Measurements from ENCODE around the gene PKP2. TPM values are rescaled to one million over a fixed set of nuclear protein-coding genes. Genes with fewer than 3 reads are reported as not detected.
"Not testable (repeated sequence)": the region's sequence is repeated elsewhere in the genome, so short reads cannot be mapped to it uniquely, and the experiment has no call there.

PKP2 gene
- total RNA-seq, 2 donors from 2014 or later = 0.54 to 8.8 TPM

GRCh38 chr12:32881107-32881506 is 15.5 kb downstream of the PKP2 start:
- no peak overlapping the region for H3K27ac ChIP-seq
- no peaks in the 10 kb centered on the region for H3K36me3 ChIP-seq
- no peaks in the 10 kb centered on the region for H3K9me3 ChIP-seq
- no peak overlapping the region for H3K4me3 ChIP-seq
- ATAC-seq (ENCODE audit: insufficient number of reproducible peaks, low FRiP score, low read depth) (no peak), DNase-seq (ENCODE audit: low spot score) (no peak)
- H3K4me1 ChIP-seq (ENCODE audit: control insufficient read depth in 1 of 2, low read depth in 2 of 2) = no peaks in the 10 kb centered on the region
- no peak for TF ChIP-seq CTCF (IDR thresholded peaks at IDR 0.05)
- H3K27me3 ChIP-seq (replicated peaks; ENCODE audit: insufficient read depth) = no peaks in the 10 kb centered on the region

DNA sequence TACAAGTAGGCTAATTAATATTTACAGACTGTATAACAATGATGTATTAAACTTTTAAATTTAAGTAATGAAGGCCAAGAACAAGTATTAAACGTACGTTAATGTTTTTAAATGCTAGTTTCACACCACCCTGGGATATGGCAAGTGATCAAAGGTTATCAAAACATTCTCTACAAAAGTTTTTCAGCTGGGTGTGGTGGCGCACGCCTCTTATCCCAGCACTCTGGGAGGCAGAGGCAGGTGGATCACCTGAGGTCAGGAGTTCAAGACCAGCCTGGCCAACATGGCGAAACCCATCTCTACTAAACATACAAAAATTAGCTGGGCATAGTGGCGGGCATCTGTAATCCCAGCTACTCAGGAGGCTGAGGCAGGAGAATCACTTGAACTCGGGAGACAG is 17.5 kb downstream of the PKP2 start:
- not testable (repeated sequence) for H3K36me3 ChIP-seq; H3K9me3 ChIP-seq; ATAC-seq (ENCODE audit: insufficient number of reproducible peaks, low FRiP score, low read depth); H3K4me1 ChIP-seq (ENCODE audit: control insufficient read depth in 1 of 2, low read depth in 2 of 2); H3K27ac ChIP-seq; H3K4me3 ChIP-seq; DNase-seq (ENCODE audit: low spot score); H3K27me3 ChIP-seq (replicated peaks; ENCODE audit: insufficient read depth)

GRCh38 chr12:32877601-32878459 is 18.7 kb downstream of the PKP2 start:
- no peaks in the 10 kb centered on the region for H3K27me3 ChIP-seq (replicated peaks; ENCODE audit: insufficient read depth)
- H3K27ac ChIP-seq = peak overlapping the region; percentile 25 to 41
- no peaks in the 10 kb centered on the region for H3K36me3 ChIP-seq
- no peaks in the 10 kb centered on the region for H3K4me1 ChIP-seq (ENCODE audit: control insufficient read depth in 1 of 2, low read depth in 2 of 2)
- no peaks in the 10 kb centered on the region for H3K9me3 ChIP-seq
- ATAC-seq (ENCODE audit: insufficient number of reproducible peaks, low FRiP score, low read depth) (no peak), DNase-seq (ENCODE audit: low spot score) (no peak)
- peak overlapping the region; percentile 49 for H3K4me3 ChIP-seq
- no peak for TF ChIP-seq CTCF (IDR thresholded peaks at IDR 0.05)

DNA sequence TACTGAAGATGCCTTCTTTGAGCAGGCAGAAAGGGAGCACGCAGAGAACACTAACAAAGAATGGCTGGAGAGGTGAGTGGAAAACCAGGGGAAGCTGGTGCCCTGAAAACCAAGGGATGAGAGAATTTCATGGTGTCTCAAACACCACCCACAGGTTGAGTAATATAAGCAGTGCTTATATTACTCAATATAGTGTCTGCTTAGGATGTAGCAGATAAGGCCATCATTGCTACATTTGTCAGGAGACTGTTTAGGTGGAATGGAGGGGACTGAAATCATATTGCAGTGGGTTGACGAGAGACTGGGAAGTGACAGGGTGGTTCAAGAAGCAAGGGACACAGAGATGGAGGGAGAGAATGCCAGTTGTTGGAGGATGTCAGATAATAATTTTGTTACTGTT is 20.6 kb downstream of the PKP2 start:
- Histone ChIP-seq H3K4me1 (ENCODE audit: control insufficient read depth in 1 of 2, low read depth in 2 of 2) (no peaks in the 10 kb centered on the region), H3K4me3 (no peak overlapping the region), H3K9me3 (no peaks in the 10 kb centered on the region), H3K36me3 (no peaks in the 10 kb centered on the region), H3K27me3 (replicated peaks; ENCODE audit: insufficient read depth) (no peaks in the 10 kb centered on the region), H3K27ac (no peak overlapping the region)
- ATAC-seq (ENCODE audit: insufficient number of reproducible peaks, low FRiP score, low read depth) = no peak
- no peak for DNase-seq (ENCODE audit: low spot score)
- TF ChIP-seq CTCF (IDR thresholded peaks at IDR 0.05) = no peak

DNA sequence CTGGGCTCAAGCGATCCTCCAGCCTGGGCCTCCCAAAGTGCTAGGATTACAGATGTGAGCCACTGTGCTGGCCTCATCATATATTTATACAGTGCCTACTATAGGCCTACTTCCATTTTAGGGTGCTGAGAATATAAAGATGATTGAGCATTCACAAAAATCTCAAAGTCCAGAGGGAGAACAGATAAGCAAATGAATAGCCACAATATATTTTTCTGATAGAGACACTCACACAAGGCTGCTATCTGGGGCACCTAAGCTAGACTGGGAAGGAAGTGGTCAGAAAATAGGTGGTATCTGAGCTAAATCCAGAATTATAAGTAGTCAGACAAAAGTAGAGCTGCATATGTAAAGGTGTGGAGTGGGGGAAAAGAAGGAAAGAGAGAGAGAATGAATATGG is 21.6 kb downstream of the PKP2 start:
- Histone ChIP-seq H3K27me3 (replicated peaks; ENCODE audit: insufficient read depth) (no peaks in the 10 kb centered on the region), H3K27ac (no peak overlapping the region), H3K36me3 (no peaks in the 10 kb centered on the region), H3K9me3 (no peaks in the 10 kb centered on the region), H3K4me3 (no peak overlapping the region), H3K4me1 (ENCODE audit: control insufficient read depth in 1 of 2, low read depth in 2 of 2) (no peaks in the 10 kb centered on the region)
- DNase-seq (ENCODE audit: low spot score) = no peak
- TF ChIP-seq CTCF (IDR thresholded peaks at IDR 0.05) = no peak
- ATAC-seq (ENCODE audit: insufficient number of reproducible peaks, low FRiP score, low read depth) = no peak

DNA sequence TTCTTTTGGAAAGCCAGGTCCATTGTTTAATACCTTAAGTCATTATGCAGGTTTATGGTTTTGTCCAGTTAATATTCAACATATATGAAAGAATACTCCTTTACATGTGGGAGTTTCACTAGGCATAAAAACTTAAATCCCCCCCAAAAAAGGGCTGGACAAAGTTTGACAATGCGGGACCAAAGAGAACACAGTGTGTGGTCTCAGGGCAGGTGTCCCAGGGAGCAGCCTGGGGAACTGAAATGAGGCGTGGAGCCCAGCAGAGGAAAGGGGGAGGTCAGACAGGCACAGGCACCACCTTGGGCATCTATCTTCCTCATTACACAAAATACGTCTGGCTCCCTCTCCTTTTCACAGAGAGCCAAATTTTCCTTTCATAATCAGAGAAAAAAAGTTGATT is 22.5 kb downstream of the PKP2 start:
- H3K27me3 ChIP-seq (replicated peaks; ENCODE audit: insufficient read depth) = no peaks in the 10 kb centered on the region
- H3K4me3 ChIP-seq = no peak overlapping the region
- DNase-seq (ENCODE audit: low spot score) (no peak), ATAC-seq (ENCODE audit: insufficient number of reproducible peaks, low FRiP score, low read depth) (no peak)
- H3K9me3 ChIP-seq = no peaks in the 10 kb centered on the region
- H3K36me3 ChIP-seq = no peaks in the 10 kb centered on the region
- H3K4me1 ChIP-seq (ENCODE audit: control insufficient read depth in 1 of 2, low read depth in 2 of 2) = no peaks in the 10 kb centered on the region
- no peak overlapping the region for H3K27ac ChIP-seq
- no peak for TF ChIP-seq CTCF (IDR thresholded peaks at IDR 0.05)

DNA sequence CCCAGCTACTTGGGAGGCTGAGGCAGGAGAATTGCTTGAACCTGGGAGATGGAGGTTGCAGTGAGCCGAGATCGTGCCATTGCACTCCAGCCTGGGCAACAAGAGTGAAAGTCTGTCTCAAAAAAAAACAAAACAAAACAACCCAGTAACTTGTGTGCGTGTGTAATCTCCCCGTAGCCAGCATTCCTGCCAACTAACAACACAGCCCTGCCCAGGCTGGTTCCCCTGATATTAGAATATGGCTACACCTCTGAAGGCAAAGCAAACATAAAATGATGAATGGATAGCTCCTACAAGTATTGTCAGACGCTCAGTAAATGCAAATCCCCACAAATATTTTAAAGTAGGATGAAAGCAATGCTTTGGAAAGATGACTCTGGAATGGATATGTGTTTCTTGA is 24.2 kb downstream of the PKP2 start:
- H3K27me3 ChIP-seq (replicated peaks; ENCODE audit: insufficient read depth); H3K4me3 ChIP-seq; H3K36me3 ChIP-seq; H3K27ac ChIP-seq; H3K9me3 ChIP-seq; H3K4me1 ChIP-seq (ENCODE audit: control insufficient read depth in 1 of 2, low read depth in 2 of 2); DNase-seq (ENCODE audit: low spot score); ATAC-seq (ENCODE audit: insufficient number of reproducible peaks, low FRiP score, low read depth): not testable (repeated sequence)

Measured in thoracic aorta (tissue), 2 donors.